K562 (cell line): ENCODE data around the gene CPSF4. TPM values are rescaled to one million over a fixed set of nuclear protein-coding genes. Genes with fewer than 3 reads are reported as not detected.
A peak's percentile ranks its signal among the peaks of the same experiment; 100 is the strongest.

Source experiments
- ATAC-seq: fragments of 200-7000 bp; cut with Tn5 transposase; 3 replicates; pipeline ENCODE4 v1.9.1; 2020; ENCODE audit warnings: moderate library complexity
- BruUV-seq: library from RNA; stranded (reverse); fragments of 400-500 nt; replicated peaks from 2 replicates; lab custom pipeline; 2021; lab: Mats Ljungman, UMichigan
- CTCF ChIA-PET: fragments of 300-600 bp; formaldehyde crosslinking; extraction: SDS; loops from one replicate; lab custom pipeline; 2021; ENCODE audit warnings: low intra/inter-chr PET ratio; lab: Yijun Ruan, JAX
- POLR2A ChIA-PET: fragments of 300-600, 350-650 bp; sonication (Branson Sonifier 250); formaldehyde crosslinking; extraction: SDS; loops from one replicate; lab custom pipeline; 2021; ENCODE audit warnings: antibody characterized with exemption, inconsistent platforms; lab: Yijun Ruan, JAX
- DNase-seq, 4 experiments: peaks; one replicate each; pipeline versions ENCODE4 v3.0.0 to v3.0.0-alpha.2; 2011 to 2018; ENCODE audit warnings: low spot score in 3 of 4, mixed read lengths in 3 of 4; ENCODE audit errors: extremely low read depth in 1 of 4
- FAIRE-seq: peaks from 2 replicates; lab custom pipeline; 2011; peaks lifted over from hg19 to GRCh38; lab: Jason Lieb, UNC
- H2AFZ ChIP-seq: 2 replicates; pipeline ENCODE4 v1.6.0; 2011; ENCODE audit warnings: low read depth, low read length, control low read depth, inconsistent platforms
- H3K27ac ChIP-seq: fragments of 200-600 bp; 3 replicates; pipeline ENCODE4 v1.8.0; 2011; ENCODE audit warnings: low read depth, mild to moderate bottlenecking, control low read depth, inconsistent platforms, low read length, moderate library complexity, mixed read lengths; ENCODE audit errors: extremely low read depth
- H3K27me3 ChIP-seq, 2 experiments: fragments of 300-600 bp in 1 of 2; 2 replicates in 1 of 2; 3 replicates in 1 of 2; pipeline versions ENCODE4 v1.6.0 to v1.8.0; 2011; ENCODE audit warnings: inconsistent platforms in 2 of 2, low read length in 2 of 2, mild to moderate bottlenecking in 1 of 2, mixed read lengths in 1 of 2, moderate library complexity in 1 of 2; ENCODE audit not compliant: control insufficient read depth in 2 of 2, insufficient read depth in 2 of 2
- H3K36me3 ChIP-seq: fragments of 300-600 bp; 3 replicates; pipeline ENCODE4 v1.8.0; 2011; ENCODE audit warnings: mild to moderate bottlenecking, low read length, inconsistent platforms; ENCODE audit not compliant: control insufficient read depth, insufficient read depth
- H3K4me1 ChIP-seq, 2 experiments: fragments of 200-600 bp in 1 of 2; replicated peaks in 1 of 2; 2 replicates in 1 of 2; 3 replicates in 1 of 2; pipeline versions ENCODE4 v1.5.1 to v1.8.0; 2011; ENCODE audit warnings: inconsistent platforms in 2 of 2, low read length in 2 of 2, mild to moderate bottlenecking in 1 of 2, mixed read lengths in 1 of 2, moderate library complexity in 1 of 2; ENCODE audit not compliant: control insufficient read depth in 2 of 2, insufficient read depth in 2 of 2
- H3K4me2 ChIP-seq: 2 replicates; pipeline ENCODE4 v1.6.1; 2011; ENCODE audit warnings: low read length, control low read depth, inconsistent platforms, mixed read lengths; ENCODE audit not compliant: insufficient read depth
- H3K4me3 ChIP-seq: fragments of 200-600 bp; sonication (generic), shearing (Covaris generic); 2 replicates; pipeline ENCODE4 v1.5.1; 2016; ENCODE audit warnings: control low read depth, inconsistent platforms
- H3K79me2 ChIP-seq: fragments of 200-600 bp; 3 replicates; pipeline ENCODE4 v1.8.0; 2011; ENCODE audit warnings: low read length, inconsistent platforms; ENCODE audit not compliant: control insufficient read depth, insufficient read depth
- H3K9ac ChIP-seq, 2 experiments: 2 replicates each; pipeline versions ENCODE4 v1.6.0 to v1.6.1; 2011; ENCODE audit warnings: low read depth in 2 of 2, low read length in 2 of 2, control low read depth in 1 of 2, inconsistent platforms in 1 of 2, mild to moderate bottlenecking in 1 of 2, mixed read lengths in 1 of 2; ENCODE audit not compliant: insufficient read depth in 1 of 2
- H3K9me1 ChIP-seq: one replicate; pipeline ENCODE4 v1.6.0; 2011; ENCODE audit warnings: inconsistent platforms, mild to moderate bottlenecking, low read length, moderate library complexity; ENCODE audit not compliant: control insufficient read depth, insufficient read depth
- H3K9me3 ChIP-seq: replicated peaks from 2 replicates; pipeline ENCODE4 v1.5.1; 2011; ENCODE audit warnings: low read depth, low read length, inconsistent platforms; ENCODE audit not compliant: control insufficient read depth, insufficient read depth
- H4K20me1 ChIP-seq: replicated peaks from 2 replicates; pipeline ENCODE4 v1.6.1; 2011; ENCODE audit warnings: low read length, inconsistent platforms, mixed read lengths; ENCODE audit not compliant: control insufficient read depth, insufficient read depth
- ATF3 ChIP-seq, 2 experiments: fragments of 450-650 bp in 1 of 2; sonication (generic) in 1 of 2; formaldehyde crosslinking in 1 of 2; IDR thresholded peaks in 1 of 2; conservative IDR thresholded peaks in 1 of 2; 2 replicates each; pipeline versions ENCODE4 v1.6.1 to v1.8.1; 2016 to 2023; ENCODE audit warnings: mild to moderate bottlenecking in 2 of 2, moderate library complexity in 2 of 2, inconsistent platforms in 1 of 2, missing genetic modification reagents in 1 of 2
- CBFB ChIP-seq: sonication (generic); formaldehyde crosslinking; IDR thresholded peaks from 2 replicates; pipeline ENCODE4 v1.4.0; 2020; ENCODE audit warnings: mild to moderate bottlenecking, missing genetic modification reagents
- CBX1 ChIP-seq: sonication (generic); IDR thresholded peaks from 2 replicates; pipeline ENCODE4 v1.6.1; 2016; ENCODE audit warnings: antibody characterized with exemption, low read depth, mild to moderate bottlenecking
- IRF1 ChIP-seq: sonication (generic); formaldehyde crosslinking; IDR thresholded peaks from 2 replicates; pipeline ENCODE4 v1.8.0; 2022; ENCODE audit warnings: missing genetic modification reagents, mild to moderate bottlenecking, borderline replicate concordance
- NCOA2 ChIP-seq, 2 experiments: fragments of 450-650 bp; IDR thresholded peaks; 2 replicates each; pipeline ENCODE4 v1.6.1; 2018; ENCODE audit warnings: mild to moderate bottlenecking in 2 of 2, moderate library complexity in 1 of 2; ENCODE audit not compliant: partially characterized antibody in 2 of 2
- NUFIP1 ChIP-seq: fragments of 450-650 bp; IDR thresholded peaks from 2 replicates; pipeline ENCODE4 v1.6.1; 2018; ENCODE audit not compliant: partially characterized antibody
- PCBP2 ChIP-seq: fragments of 200-400 bp; formaldehyde crosslinking; IDR thresholded peaks from 2 replicates; pipeline ENCODE4 v1.6.1; 2018; ENCODE audit warnings: low read length, low read depth, mild to moderate bottlenecking, moderate library complexity; ENCODE audit not compliant: poor library complexity, severe bottlenecking
- PHB ChIP-seq: fragments of 250-450 bp; sonication (Bioruptor Pico); IDR thresholded peaks from 2 replicates; pipeline ENCODE4 v1.5.0; 2021
- POLR2AphosphoS5 ChIP-seq: IDR thresholded peaks from 2 replicates; pipeline ENCODE4 v1.6.1; 2011; ENCODE audit warnings: mild to moderate bottlenecking, low read depth, low read length, moderate library complexity; ENCODE audit not compliant: control insufficient read depth, insufficient read depth
- RBM15 ChIP-seq: fragments of 200-400 bp; formaldehyde crosslinking; IDR thresholded peaks from 2 replicates; pipeline ENCODE4 v1.6.1; 2018; ENCODE audit warnings: mild to moderate bottlenecking, low read length, moderate library complexity; ENCODE audit not compliant: insufficient read depth
- RBM25 ChIP-seq: fragments of 200-400 bp; formaldehyde crosslinking; IDR thresholded peaks from 2 replicates; pipeline ENCODE4 v1.6.1; 2018; ENCODE audit warnings: low read length, low read depth, moderate library complexity; ENCODE audit not compliant: severe bottlenecking
- SOX6 ChIP-seq: fragments of 450-650 bp; IDR thresholded peaks from 2 replicates; pipeline ENCODE4 v1.6.1; 2014; ENCODE audit warnings: mild to moderate bottlenecking
- TEAD4 ChIP-seq, 2 experiments: sonication (generic) in 1 of 2; formaldehyde crosslinking in 1 of 2; IDR thresholded peaks; 2 replicates each; pipeline versions ENCODE4 v1.6.1 to v1.8.0; 2012 to 2022; ENCODE audit warnings: borderline replicate concordance in 1 of 2, inconsistent platforms in 1 of 2, low read length in 1 of 2, mild to moderate bottlenecking in 1 of 2, missing genetic modification reagents in 1 of 2
- TRIM28 ChIP-seq: fragments of 450-650 bp; IDR thresholded peaks from 2 replicates; pipeline ENCODE4 v1.6.1; 2017
- ZBTB2 ChIP-seq: fragments of 450-650 bp; IDR thresholded peaks from 2 replicates; pipeline ENCODE4 v1.6.1; 2016; ENCODE audit warnings: antibody characterized with exemption
- ZNF280A ChIP-seq: fragments of 450-650 bp; IDR thresholded peaks from 2 replicates; pipeline ENCODE4 v1.6.1; 2018; ENCODE audit warnings: mild to moderate bottlenecking, low read depth; ENCODE audit not compliant: partially characterized antibody
- ZNF584 ChIP-seq: fragments of 200-800 bp; sonication (Bioruptor generic); IDR thresholded peaks from 2 replicates; pipeline ENCODE4 v1.6.1; 2016; ENCODE audit warnings: low read depth, mild to moderate bottlenecking, missing genetic modification characterization, missing compliant biosample characterization
- ZNF75A ChIP-seq: fragments of 450-650 bp; formaldehyde crosslinking; IDR thresholded peaks from 2 replicates; pipeline ENCODE4 v1.4.0; 2020; ENCODE audit warnings: mild to moderate bottlenecking
- WGBS: fragments of 100-300 bp; shearing (Covaris generic); methylation state at CpG from one replicate; pipeline ENCODE4 v1.1.6; 2016; ENCODE audit warnings: low coverage, mixed read lengths; ENCODE audit not compliant: insufficient coverage; ENCODE audit errors: missing lambda C conversion rate; 5-methylcytosine and 5-hydroxymethylcytosine counted together
- in situ Hi-C: fragments of 300-500 bp; cut with MboI; formaldehyde crosslinking; loops from 4 replicates; pipeline ENCODE4 v1.15.0; 2018; ENCODE audit warnings: inconsistent platforms, mixed read lengths
- intact Hi-C: fragments of 100-400 bp; cut with micrococcal nuclease; formaldehyde crosslinking; loops from 2 replicates; pipeline ENCODE4 v1.14.2; 2022
- polyA plus RNA-seq, 8 experiments: library from polyadenylated mRNA; depleted of rRNA in 4 of 8; stranded (reverse) in 5 of 8; unstranded in 3 of 8; fragments of >200 nt; fragmentation: Nextera tagmentation in 2 of 8; fragmentation: Illumina TruSeq in 1 of 8; extraction: Ambion mirVana in 2 of 8; extraction: Trizol in 1 of 8; gene quantifications; 2 replicates each; pipeline versions ENCODE4 v1.2.1 to v1.2.3, GENCODE V29; 2011 to 2014; ENCODE audit warnings: inconsistent platforms in 1 of 8, missing spikeins in 1 of 8
- total RNA-seq, 7 experiments: library from RNA; depleted of rRNA in 6 of 7; stranded (reverse); fragments of >200 nt in 6 of 7; fragmentation: Illumina TruSeq in 2 of 7; extraction: Trizol in 2 of 7; gene quantifications; 2 replicates each; pipeline versions ENCODE4 v1.2.1 to v1.2.3, GENCODE V29; 2011 to 2021; ENCODE audit warnings: low replicate concordance in 1 of 7

The CPSF4 gene
- total and polyA plus RNA-seq, 9 of the 15 experiments (the other 6 are each of a cell fraction or from before 2014, with no cell fraction given): 16.9 to 118 (median 71.7) TPM

GRCh38 chr7:99493823-99494222, 55.1 kb downstream of the CPSF4 start:
- intact Hi-C loops: no loop called here
- Histone ChIP-seq H3K9ac (no peak overlapping the region), H3K79me2 (peaks cover 35% of the 10 kb centered on the region), H3K27ac (no peak overlapping the region), H3K9me1 (peaks cover 3% of the 10 kb centered on the region), H3K27me3 (no peaks in the 10 kb centered on the region), H4K20me1 (peaks cover 12% of the 10 kb centered on the region), H3K4me3 (no peak overlapping the region), H3K4me1 (peaks cover 2 to 5% of the 10 kb centered on the region in 2 experiments; a peak in 3 of 5 replicates), H2AFZ (no peak overlapping the region), H3K36me3 (peaks cover 64% of the 10 kb centered on the region), H3K4me2 (no peak overlapping the region), H3K9me3 (peaks cover 19% of the 10 kb centered on the region)
- FAIRE-seq (peak; percentile 44), DNase-seq (no peak), ATAC-seq (no peak)
- WGBS: 98% methylated on average over 6 of the region's 6 CpGs
- POLR2A ChIA-PET: interaction anchor here (1.2 kb wide), 1 partner anchor 12 kb away, joined by 3 read pairs; no protein-coding TSS in a partner anchor
- no TSS peak for BruUV-seq
- in situ Hi-C loops: no loop called here
- CTCF ChIA-PET: no interaction called here
- peak; percentile 97 for TF ChIP-seq ZNF75A (CRISPR knock-in tag)
- TF ChIP-seq CBX1: peak; percentile 95
- TF ChIP-seq ZBTB2: no peak
- no peak for TF ChIP-seq NCOA2 (IDR thresholded peaks at IDR 0.05; ENCODE audit: partially characterized antibody in 2 of 2)
- no peak for TF ChIP-seq ZNF584 (CRISPR knock-in tag)
- TF ChIP-seq TEAD4 (IDR thresholded peaks at IDR 0.05; ENCODE audit: low read length): peak; percentile 49; the same call in 1 of the 2 replicates
- no peak for TF ChIP-seq TEAD4 (CRISPR knock-in tag; IDR thresholded peaks at IDR 0.05; ENCODE audit: borderline replicate concordance)
- TF ChIP-seq RBM25: peak; percentile 64
- no peak for TF ChIP-seq NUFIP1
- TF ChIP-seq RBM15: no peak
- TF ChIP-seq IRF1: no peak
- no peak for TF ChIP-seq PHB (CRISPR knock-in tag)
- TF ChIP-seq POLR2AphosphoS5: peak; percentile 45; the same call in 1 of the 2 replicates
- TF ChIP-seq CBFB: no peak
- peak; percentile 33 for TF ChIP-seq SOX6
- no peak for TF ChIP-seq PCBP2
- peak; percentile 96 for TF ChIP-seq TRIM28
- no peak for TF ChIP-seq ATF3 (IDR thresholded peaks at IDR 0.05)
- TF ChIP-seq ATF3 (CRISPR knock-in tag; conservative IDR thresholded peaks at IDR 0.05): 0 out of 2 replicates have a peak, but pooled peaks have one; percentile 40
- peak; percentile 71 for TF ChIP-seq ZNF280A
